Uterus (tissue), 4 donors: Measurements from ENCODE around the gene MSGN1. TPM values are rescaled to one million over a fixed set of nuclear protein-coding genes. Genes with fewer than 3 reads are reported as not detected.

Source experiments
- DNase-seq, 2 donors: peaks; one replicate each; pipeline ENCODE4 v3.0.0-alpha.2; 2019 to 2020
- H3K27ac ChIP-seq, 2 donors: fragments of 200-600 bp; sonication (generic); 1 replicate in 1 of 2; 2 replicates in 1 of 2; pipeline ENCODE4 v1.5.1; 2016 to 2018
- H3K27me3 ChIP-seq, 2 donors: fragments of 200-600 bp; sonication (generic); one replicate each; pipeline ENCODE4 v1.5.1; 2018 to 2019; ENCODE audit warnings: control low read depth in 1 of 2
- H3K36me3 ChIP-seq, 2 donors: fragments of 200-600 bp; sonication (generic); one replicate each; pipeline ENCODE4 v1.5.1; 2019; ENCODE audit warnings: control low read depth in 1 of 2
- H3K4me1 ChIP-seq, 2 donors: fragments of 200-600 bp; sonication (generic); one replicate each; pipeline ENCODE4 v1.5.1; 2018 to 2019; ENCODE audit warnings: control low read depth in 1 of 2
- H3K4me3 ChIP-seq, 2 donors: fragments of 200-600 bp; sonication (generic); 1 replicate in 1 of 2; 2 replicates in 1 of 2; pipeline ENCODE4 v1.5.1; 2018 to 2019; ENCODE audit warnings: mild to moderate bottlenecking in 1 of 2
- H3K9me3 ChIP-seq, 2 donors: fragments of 200-600 bp; sonication (generic); one replicate each; pipeline ENCODE4 v1.5.1; 2019; ENCODE audit warnings: control low read depth in 1 of 2
- POLR2A ChIP-seq, 2 donors: fragments of 450-650 bp; IDR thresholded peaks; one replicate each; pipeline ENCODE4 v1.6.1; 2016; ENCODE audit warnings: antibody characterized with exemption in 2 of 2, mild to moderate bottlenecking in 1 of 2, moderate library complexity in 1 of 2
- intact Hi-C: fragments of 100-400 bp; cut with DNase I; formaldehyde crosslinking; loops from one replicate; pipeline ENCODE4 v1.15.1; 2023; ENCODE audit warnings: low total_unique reads
- total RNA-seq, 4 donors: library from RNA; depleted of rRNA in 3 of 4; stranded (reverse); fragments of >200 nt in 3 of 4; gene quantifications; one replicate each; pipeline versions ENCODE4 v1.1.0 to v1.2.4, GENCODE V29; 2014 to 2023
- TF ChIP-seq, protein P1 (sequence below), 4 experiments: fragments of 200-600 bp in 2 of 4; fragments of 450-650 bp in 2 of 4; sonication (generic) in 2 of 4; IDR thresholded peaks; one replicate each; pipeline ENCODE4 v1.5.1; 2016 to 2019; ENCODE audit warnings: antibody characterized with exemption in 4 of 4, mild to moderate bottlenecking in 2 of 4, moderate library complexity in 1 of 4
- donor health status: DM: yes; HTN: yes; CAD: no.

The MSGN1 gene
- total RNA-seq, 4 donors from 2014 or later, result not detected

DNA sequence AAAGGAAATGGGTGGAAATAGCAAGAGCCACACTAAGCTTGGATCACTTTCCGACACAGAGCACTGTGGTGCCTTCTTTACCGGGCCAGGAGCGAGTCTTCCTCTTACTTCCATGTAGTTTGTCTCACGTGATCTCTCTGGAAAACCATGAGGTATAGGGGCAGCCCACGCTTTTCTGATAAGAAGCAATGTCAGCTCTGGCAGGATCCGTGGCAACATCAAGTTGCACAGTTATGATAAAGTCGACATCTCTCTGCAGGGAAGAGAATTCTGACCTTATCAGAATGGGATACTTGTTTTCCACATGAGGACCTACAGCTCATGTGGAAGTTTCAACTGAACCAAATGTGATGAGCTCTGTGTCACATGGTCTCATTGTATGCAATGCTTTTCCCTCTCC is 29.5 kb downstream of the MSGN1 start:
- H3K27ac ChIP-seq, result no peak overlapping the region
- intact Hi-C loops, result no loop called here
- no peaks in the 10 kb centered on the region for H3K36me3 ChIP-seq
- DNase-seq, result no peak
- no peak overlapping the region for H3K4me3 ChIP-seq
- TF ChIP-seq POLR2A (IDR thresholded peaks at IDR 0.05), result no peak
- TF ChIP-seq, protein P1, sequence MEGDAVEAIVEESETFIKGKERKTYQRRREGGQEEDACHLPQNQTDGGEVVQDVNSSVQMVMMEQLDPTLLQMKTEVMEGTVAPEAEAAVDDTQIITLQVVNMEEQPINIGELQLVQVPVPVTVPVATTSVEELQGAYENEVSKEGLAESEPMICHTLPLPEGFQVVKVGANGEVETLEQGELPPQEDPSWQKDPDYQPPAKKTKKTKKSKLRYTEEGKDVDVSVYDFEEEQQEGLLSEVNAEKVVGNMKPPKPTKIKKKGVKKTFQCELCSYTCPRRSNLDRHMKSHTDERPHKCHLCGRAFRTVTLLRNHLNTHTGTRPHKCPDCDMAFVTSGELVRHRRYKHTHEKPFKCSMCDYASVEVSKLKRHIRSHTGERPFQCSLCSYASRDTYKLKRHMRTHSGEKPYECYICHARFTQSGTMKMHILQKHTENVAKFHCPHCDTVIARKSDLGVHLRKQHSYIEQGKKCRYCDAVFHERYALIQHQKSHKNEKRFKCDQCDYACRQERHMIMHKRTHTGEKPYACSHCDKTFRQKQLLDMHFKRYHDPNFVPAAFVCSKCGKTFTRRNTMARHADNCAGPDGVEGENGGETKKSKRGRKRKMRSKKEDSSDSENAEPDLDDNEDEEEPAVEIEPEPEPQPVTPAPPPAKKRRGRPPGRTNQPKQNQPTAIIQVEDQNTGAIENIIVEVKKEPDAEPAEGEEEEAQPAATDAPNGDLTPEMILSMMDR (IDR thresholded peaks at IDR 0.05), result no peak
- H3K27me3 ChIP-seq, result no peaks in the 10 kb centered on the region
- no peaks in the 10 kb centered on the region for H3K4me1 ChIP-seq
- no peaks in the 10 kb centered on the region for H3K9me3 ChIP-seq

DNA sequence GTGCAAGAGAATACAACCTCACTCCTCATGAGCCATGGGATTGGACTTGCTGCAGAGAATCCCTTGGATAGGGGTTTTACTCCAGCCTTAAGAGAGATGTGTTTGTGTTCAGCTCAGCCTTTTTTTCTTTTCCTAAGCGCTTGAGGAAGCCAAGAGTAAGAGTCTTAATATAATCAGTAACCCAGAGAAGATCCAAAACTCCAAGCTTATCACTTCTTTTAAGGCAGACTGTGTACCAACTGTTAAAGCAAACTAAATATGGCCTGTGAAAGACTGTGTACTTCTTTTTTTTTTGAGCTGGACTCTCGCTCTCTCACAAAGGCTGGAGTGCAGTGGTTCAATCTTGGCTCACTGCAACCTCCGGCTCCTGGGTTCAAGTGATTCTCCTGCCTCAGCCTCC is 30.4 kb downstream of the MSGN1 start:
- intact Hi-C loops, result no loop called here
- H3K27ac ChIP-seq, result no peak overlapping the region
- TF ChIP-seq, protein P1 (IDR thresholded peaks at IDR 0.05), result no peak
- no peak for TF ChIP-seq POLR2A (IDR thresholded peaks at IDR 0.05)
- no peak for DNase-seq
- no peaks in the 10 kb centered on the region for H3K4me1 ChIP-seq
- H3K36me3 ChIP-seq, result no peaks in the 10 kb centered on the region
- H3K27me3 ChIP-seq, result no peaks in the 10 kb centered on the region
- H3K4me3 ChIP-seq, result no peak overlapping the region
- no peaks in the 10 kb centered on the region for H3K9me3 ChIP-seq

DNA sequence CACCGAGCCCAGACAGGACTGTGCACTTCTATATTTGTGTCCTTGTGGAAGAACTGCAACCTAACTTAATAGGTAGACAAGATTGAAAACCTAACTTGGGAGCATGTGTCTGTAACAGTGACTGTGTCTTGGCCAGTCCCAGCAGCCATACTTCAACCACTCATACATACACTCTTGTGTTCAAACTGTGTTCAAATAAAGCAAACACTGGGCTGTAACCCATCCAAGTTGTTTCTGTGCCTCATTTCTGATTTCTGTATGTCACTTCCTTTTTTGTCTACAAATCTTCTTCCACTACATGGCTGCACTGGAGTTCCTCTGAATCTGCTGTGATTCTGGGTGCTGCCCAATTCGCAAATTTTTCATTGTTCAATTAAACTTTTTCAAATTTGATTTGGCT is 31.0 kb downstream of the MSGN1 start:
- TF ChIP-seq, protein P1 (IDR thresholded peaks at IDR 0.05), result no peak
- no peak for TF ChIP-seq POLR2A (IDR thresholded peaks at IDR 0.05)
- H3K27me3 ChIP-seq, result no peaks in the 10 kb centered on the region
- no peak for DNase-seq
- H3K36me3 ChIP-seq, result no peaks in the 10 kb centered on the region
- no peak overlapping the region for H3K27ac ChIP-seq
- H3K4me1 ChIP-seq, result no peaks in the 10 kb centered on the region
- H3K4me3 ChIP-seq, result no peak overlapping the region
- no peaks in the 10 kb centered on the region for H3K9me3 ChIP-seq
- intact Hi-C loops, result no loop called here

DNA sequence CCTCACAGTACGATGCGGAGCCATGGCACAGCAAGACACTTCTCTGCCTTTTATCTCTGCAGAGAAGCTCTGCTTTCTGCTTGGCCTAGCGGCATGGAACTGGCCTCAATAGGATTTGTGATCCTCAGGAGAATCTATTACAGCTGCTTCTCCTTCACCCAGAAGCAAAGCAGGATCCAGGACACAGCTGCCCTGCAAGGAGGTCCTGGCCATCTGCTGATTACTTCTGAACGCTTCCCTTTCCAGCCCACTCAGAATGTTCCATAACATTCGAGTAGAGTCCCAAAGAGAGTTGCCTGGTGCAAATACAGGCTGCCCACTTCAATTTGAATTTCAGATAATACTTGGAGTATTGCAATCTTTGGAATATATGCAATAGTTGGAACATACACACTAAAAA is 33.0 kb downstream of the MSGN1 start:
- no peak overlapping the region for H3K4me3 ChIP-seq
- no peaks in the 10 kb centered on the region for H3K9me3 ChIP-seq
- H3K27ac ChIP-seq, result no peak overlapping the region
- no peak for TF ChIP-seq POLR2A (IDR thresholded peaks at IDR 0.05)
- TF ChIP-seq, protein P1 (IDR thresholded peaks at IDR 0.05), result no peak
- no peak for DNase-seq
- intact Hi-C loops, result no loop called here
- H3K4me1 ChIP-seq, result no peaks in the 10 kb centered on the region
- H3K27me3 ChIP-seq, result no peaks in the 10 kb centered on the region
- H3K36me3 ChIP-seq, result no peaks in the 10 kb centered on the region

DNA sequence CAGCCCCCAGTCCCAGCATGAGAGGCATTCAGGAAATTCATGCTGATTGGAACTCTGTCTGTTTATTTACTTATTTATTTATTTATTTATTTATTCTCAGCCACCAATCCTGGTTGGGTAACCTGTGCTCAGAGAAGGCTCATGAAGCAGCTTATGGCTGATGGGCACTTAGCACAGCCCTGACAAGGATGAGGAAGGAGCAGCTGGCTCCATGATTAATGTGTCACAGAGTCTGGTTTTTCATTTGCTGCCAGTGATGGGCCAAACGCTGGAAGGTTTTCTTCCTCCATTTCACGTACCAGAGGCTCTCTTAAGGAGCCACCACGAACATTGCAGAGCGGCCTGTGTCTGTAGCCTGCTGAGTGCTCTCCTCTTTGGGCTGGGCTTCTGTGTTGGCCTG is 33.9 kb downstream of the MSGN1 start:
- intact Hi-C loops, result no loop called here
- TF ChIP-seq, protein P1 (IDR thresholded peaks at IDR 0.05), result no peak
- no peak for TF ChIP-seq POLR2A (IDR thresholded peaks at IDR 0.05)

More for the DNA sequence above, 33.9 kb downstream of the MSGN1 start:
- H3K4me3 ChIP-seq, result no peak overlapping the region
- H3K27ac ChIP-seq, result no peak overlapping the region
- no peaks in the 10 kb centered on the region for H3K27me3 ChIP-seq
- no peaks in the 10 kb centered on the region for H3K4me1 ChIP-seq
- H3K9me3 ChIP-seq, result no peaks in the 10 kb centered on the region
- no peak for DNase-seq
- H3K36me3 ChIP-seq, result no peaks in the 10 kb centered on the region
